Stomach (tissue), 9 donors: ENCODE data around the gene TTLL8. TPM values are rescaled to one million over a fixed set of nuclear protein-coding genes. Genes with fewer than 3 reads are reported as not detected.

Experiments used
- DNase-seq, 2 donors: peaks; one replicate each; pipeline versions ENCODE4 v3.0.0 to v3.0.0-alpha.2; 2013 to 2019
- H3K27ac ChIP-seq, 5 donors: fragments of 200-600 bp in 4 of 5; sonication (generic) in 4 of 5; one replicate each; pipeline ENCODE4 v1.5.1; 2013 to 2019; ENCODE audit warnings: mild to moderate bottlenecking in 1 of 5, moderate library complexity in 1 of 5
- H3K27me3 ChIP-seq, 3 donors: fragments of 200-600 bp; sonication (generic); one replicate each; pipeline ENCODE4 v1.5.1; 2017 to 2019; ENCODE audit warnings: mixed run types in 1 of 3
- H3K36me3 ChIP-seq, 4 donors: fragments of 200-600 bp; sonication (generic); 1 replicate in 3 of 4; 2 replicates in 1 of 4; pipeline ENCODE4 v1.5.1; 2016 to 2019
- H3K4me1 ChIP-seq, 4 donors: fragments of 200-600 bp; sonication (generic); one replicate each; pipeline ENCODE4 v1.5.1; 2016 to 2019
- H3K4me3 ChIP-seq, 4 donors: fragments of 200-600 bp; sonication (generic) in 3 of 4; one replicate each; pipeline ENCODE4 v1.5.1; 2016 to 2019; ENCODE audit warnings: mild to moderate bottlenecking in 1 of 4
- H3K9me3 ChIP-seq, 4 donors: fragments of 200-600 bp; sonication (generic); one replicate each; pipeline ENCODE4 v1.5.1; 2016 to 2019
- EP300 ChIP-seq: sonication (generic); formaldehyde crosslinking; IDR thresholded peaks from one replicate; pipeline ENCODE4 v1.6.1; 2017; ENCODE audit warnings: antibody characterized with exemption
- POLR2A ChIP-seq, 4 donors: fragments of 450-650 bp; IDR thresholded peaks; one replicate each; pipeline ENCODE4 v1.6.1; 2016; ENCODE audit warnings: antibody characterized with exemption in 4 of 4, control low read depth in 2 of 4, mild to moderate bottlenecking in 1 of 4, moderate library complexity in 1 of 4
- POLR2AphosphoS5 ChIP-seq, 3 donors: sonication (generic); formaldehyde crosslinking; IDR thresholded peaks; one replicate each; pipeline ENCODE4 v1.6.1; 2016; ENCODE audit warnings: antibody characterized with exemption in 3 of 3
- WGBS, 5 donors: extraction: QIAGEN DNeasy Blood & Tissue Kit in 3 of 5; methylation state at CpG; one replicate each; pipeline versions ENCODE4 v1.1.5 to v1.1.7; 2013 to 2018; 5-methylcytosine and 5-hydroxymethylcytosine counted together
- intact Hi-C: fragments of 100-400 bp; cut with DNase I; formaldehyde crosslinking; loops from one replicate; pipeline ENCODE4 v1.15.1; 2023; ENCODE audit warnings: low total_unique reads
- polyA plus RNA-seq, 3 donors: library from polyadenylated mRNA; stranded (reverse); fragments of 200-250 nt; gene quantifications; one replicate each; pipeline ENCODE4 v1.2.3, GENCODE V29; 2013
- total RNA-seq, 5 donors: library from RNA; depleted of rRNA; stranded (reverse); fragments of >200 nt; gene quantifications; one replicate each; pipeline versions ENCODE4 v1.1.0 to v1.2.3, GENCODE V29; 2014 to 2016
- TF ChIP-seq, protein P1 (sequence below), 7 experiments: fragments of 450-650 bp in 4 of 7; fragments of 200-600 bp in 3 of 7; sonication (generic) in 3 of 7; IDR thresholded peaks; one replicate each; pipeline ENCODE4 v1.5.1; 2016 to 2019; ENCODE audit warnings: antibody characterized with exemption in 7 of 7, control low read depth in 2 of 7, mild to moderate bottlenecking in 1 of 7
- donor health status: healthy with polysubstance abuse.
- donor health status: Bipolar disorder and iron deficiency.
- donor health status: healthy.

Gene TTLL8
- total and polyA plus RNA-seq, 8 donors, result not detected

GRCh38 chr22:50056214-50056972 is 1.7 kb downstream of the TTLL8 start:
- peaks cover 0 to 26% (median 15%) of the 10 kb centered on the region in 4 donors for H3K9me3 ChIP-seq
- H3K36me3 ChIP-seq, result no peaks in the 10 kb centered on the region
- intact Hi-C loops, result no loop called here
- no peak overlapping the region for H3K27ac ChIP-seq
- no peak overlapping the region for H3K4me3 ChIP-seq
- peaks cover 8 to 68% (median 31%) of the 10 kb centered on the region in 3 donors for H3K27me3 ChIP-seq
- TF ChIP-seq EP300, result no peak
- TF ChIP-seq POLR2A (IDR thresholded peaks at IDR 0.05), result no peak
- TF ChIP-seq POLR2AphosphoS5 (IDR thresholded peaks at IDR 0.05), result no peak
- TF ChIP-seq, protein P1, sequence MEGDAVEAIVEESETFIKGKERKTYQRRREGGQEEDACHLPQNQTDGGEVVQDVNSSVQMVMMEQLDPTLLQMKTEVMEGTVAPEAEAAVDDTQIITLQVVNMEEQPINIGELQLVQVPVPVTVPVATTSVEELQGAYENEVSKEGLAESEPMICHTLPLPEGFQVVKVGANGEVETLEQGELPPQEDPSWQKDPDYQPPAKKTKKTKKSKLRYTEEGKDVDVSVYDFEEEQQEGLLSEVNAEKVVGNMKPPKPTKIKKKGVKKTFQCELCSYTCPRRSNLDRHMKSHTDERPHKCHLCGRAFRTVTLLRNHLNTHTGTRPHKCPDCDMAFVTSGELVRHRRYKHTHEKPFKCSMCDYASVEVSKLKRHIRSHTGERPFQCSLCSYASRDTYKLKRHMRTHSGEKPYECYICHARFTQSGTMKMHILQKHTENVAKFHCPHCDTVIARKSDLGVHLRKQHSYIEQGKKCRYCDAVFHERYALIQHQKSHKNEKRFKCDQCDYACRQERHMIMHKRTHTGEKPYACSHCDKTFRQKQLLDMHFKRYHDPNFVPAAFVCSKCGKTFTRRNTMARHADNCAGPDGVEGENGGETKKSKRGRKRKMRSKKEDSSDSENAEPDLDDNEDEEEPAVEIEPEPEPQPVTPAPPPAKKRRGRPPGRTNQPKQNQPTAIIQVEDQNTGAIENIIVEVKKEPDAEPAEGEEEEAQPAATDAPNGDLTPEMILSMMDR (IDR thresholded peaks at IDR 0.05), result no peak
- no peak for DNase-seq
- 70 to 80% (median 75%) methylated on average over 33 to 34 of the region's 34 CpGs for WGBS, 5 donors
- H3K4me1 ChIP-seq, result peaks cover 7 to 21% (median 17%) of the 10 kb centered on the region in 4 donors

DNA sequence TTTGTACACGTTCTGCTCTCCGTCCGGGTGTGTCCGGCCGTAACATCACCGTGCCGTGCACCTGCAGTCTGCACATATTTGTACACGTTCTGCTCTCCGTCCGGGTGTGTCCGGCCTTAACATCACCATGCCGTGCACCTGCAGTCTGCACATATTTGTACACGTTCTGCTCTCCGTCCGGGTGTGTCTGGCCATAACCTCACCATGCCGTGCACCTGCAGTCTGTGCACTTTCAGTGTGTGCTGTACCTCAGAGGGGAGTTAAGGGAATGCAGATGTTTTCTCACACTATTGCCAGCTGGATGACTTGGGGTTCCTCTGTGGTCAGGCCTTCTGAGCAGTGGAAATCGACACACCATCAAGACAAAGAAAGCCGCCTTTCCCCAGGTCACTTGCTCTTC is 4.2 kb downstream of the TTLL8 start:
- H3K27ac ChIP-seq, result no peak overlapping the region
- WGBS, 5 donors, result 56 to 86% (median 67%) methylated on average over 18 of the region's 18 CpGs
- no peak overlapping the region for H3K4me3 ChIP-seq
- H3K9me3 ChIP-seq, result peaks cover 0 to 26% (median 15%) of the 10 kb centered on the region in 4 donors
- H3K4me1 ChIP-seq, result peaks cover 6 to 7% (median 7%) of the 10 kb centered on the region in 4 donors
- DNase-seq, result no peak
- H3K36me3 ChIP-seq, result no peaks in the 10 kb centered on the region
- H3K27me3 ChIP-seq, result peaks cover 8 to 55% (median 11%) of the 10 kb centered on the region in 3 donors
- intact Hi-C loops, result no loop called here
- no peak for TF ChIP-seq POLR2A (IDR thresholded peaks at IDR 0.05)
- TF ChIP-seq, protein P1 (IDR thresholded peaks at IDR 0.05), result no peak

- peaks cover 0 to 26% (median 15%) of the 10 kb centered on the region in 4 donors for H3K9me3 ChIP-seq
- DNase-seq, result no peak
- no peak overlapping the region for H3K4me3 ChIP-seq
- no peaks in the 10 kb centered on the region for H3K4me1 ChIP-seq
- no peaks in the 10 kb centered on the region for H3K36me3 ChIP-seq
- H3K27ac ChIP-seq, result no peak overlapping the region
- no peak for TF ChIP-seq POLR2AphosphoS5 (IDR thresholded peaks at IDR 0.05)
- TF ChIP-seq, protein P1 (IDR thresholded peaks at IDR 0.05), result no peak
- TF ChIP-seq EP300, result no peak
- TF ChIP-seq POLR2A (IDR thresholded peaks at IDR 0.05), result no peak
- peaks cover 0 to 48% (median 0%) of the 10 kb centered on the region in 3 donors for H3K27me3 ChIP-seq
- intact Hi-C loops, result no loop called here
- 87 to 92% (median 90%) methylated on average over 12 to 18 of the region's 18 CpGs for WGBS, 5 donors
Measured at GRCh38 chr22:50051930-50052329, 6.2 kb downstream of the TTLL8 start.

- H3K27ac ChIP-seq, result no peak overlapping the region
- WGBS, 5 donors, result 85 to 90% (median 86%) methylated on average over 32 to 36 of the region's 36 CpGs
- no peak overlapping the region for H3K4me3 ChIP-seq
- H3K9me3 ChIP-seq, result peaks cover 0 to 26% (median 15%) of the 10 kb centered on the region in 4 donors
- H3K27me3 ChIP-seq, result peaks cover 0 to 57% (median 10%) of the 10 kb centered on the region in 3 donors
- H3K36me3 ChIP-seq, result no peaks in the 10 kb centered on the region
- H3K4me1 ChIP-seq, result no peaks in the 10 kb centered on the region
- DNase-seq, result no peak
- TF ChIP-seq, protein P1 (IDR thresholded peaks at IDR 0.05), result no peak
- TF ChIP-seq EP300 (no peak), POLR2A (IDR thresholded peaks at IDR 0.05) (no peak), POLR2AphosphoS5 (IDR thresholded peaks at IDR 0.05) (no peak)
- intact Hi-C loops, result no loop called here
Measured at GRCh38 chr22:50049299-50050195, 8.6 kb downstream of the TTLL8 start.
